ENCODE results near the gene ADGRL3.
"Not testable (repeated sequence)": the region's sequence is repeated elsewhere in the genome, so short reads cannot be mapped to it uniquely, and the experiment has no call there.

ADGRL3 gene

GRCh38 chr4:61207156-61207555 lies 7.0 kb downstream of the ADGRL3 start:
- not testable (repeated sequence) for DNase-seq

- no peak for DNase-seq
Measured at GRCh38 chr4:61210186-61210939, 10.2 kb downstream of the ADGRL3 start.

- DNase-seq: no peak
Measured at GRCh38 chr4:61211781-61212180, 11.7 kb downstream of the ADGRL3 start.

GRCh38 chr4:61212788-61213187 lies 12.7 kb downstream of the ADGRL3 start:
- DNase-seq: no peak

GRCh38 chr4:61214680-61215079 lies 14.6 kb downstream of the ADGRL3 start:
- DNase-seq: no peak

- DNase-seq: no peak
Measured at GRCh38 chr4:61217222-61217621, 17.1 kb downstream of the ADGRL3 start.

- DNase-seq: no peak
Measured at GRCh38 chr4:61220556-61220955, 20.4 kb downstream of the ADGRL3 start.

GRCh38 chr4:61223385-61223784 lies 23.3 kb downstream of the ADGRL3 start:
- no peak for DNase-seq

GRCh38 chr4:61224573-61224972 lies 24.4 kb downstream of the ADGRL3 start:
- DNase-seq: no peak

- no peak for DNase-seq
Measured at GRCh38 chr4:61225656-61226055, 25.5 kb downstream of the ADGRL3 start.

- DNase-seq: no peak
Measured at GRCh38 chr4:61231421-61231820, 31.3 kb downstream of the ADGRL3 start.

- no peak for DNase-seq
Measured at GRCh38 chr4:61239250-61239649, 39.1 kb downstream of the ADGRL3 start.

- no peak for DNase-seq
Measured at GRCh38 chr4:61243962-61244361, 43.8 kb downstream of the ADGRL3 start.

GRCh38 chr4:61245069-61245714 lies 45.1 kb downstream of the ADGRL3 start:
- DNase-seq: no peak

GRCh38 chr4:61246034-61246433 lies 45.9 kb downstream of the ADGRL3 start:
- no peak for DNase-seq

GRCh38 chr4:61248705-61249104 lies 48.6 kb downstream of the ADGRL3 start:
- no peak for DNase-seq

GRCh38 chr4:61251129-61251528 lies 51.0 kb downstream of the ADGRL3 start:
- DNase-seq: no peak

GRCh38 chr4:61254406-61254805 lies 54.3 kb downstream of the ADGRL3 start:
- no peak for DNase-seq

- DNase-seq: no peak
Measured at GRCh38 chr4:61273233-61273632, 73.1 kb downstream of the ADGRL3 start.

GRCh38 chr4:61274286-61274685 lies 74.2 kb downstream of the ADGRL3 start:
- no peak for DNase-seq

GRCh38 chr4:61275241-61275640 lies 75.1 kb downstream of the ADGRL3 start:
- no peak for DNase-seq

GRCh38 chr4:61276029-61276428 lies 75.9 kb downstream of the ADGRL3 start:
- no peak for DNase-seq

- DNase-seq: no peak
Measured at GRCh38 chr4:61277785-61278760, 77.9 kb downstream of the ADGRL3 start.
